OCI-M1 (cell line): Measurements from ENCODE around the gene KIF2C.
"Not testable (repeated sequence)": the region's sequence is repeated elsewhere in the genome, so short reads cannot be mapped to it uniquely, and the experiment has no call there.

Source experiments
- DNase-seq: peaks from one replicate; lab custom pipeline; 2025; lab: John Stamatoyannopoulos, UW

KIF2C gene

DNA sequence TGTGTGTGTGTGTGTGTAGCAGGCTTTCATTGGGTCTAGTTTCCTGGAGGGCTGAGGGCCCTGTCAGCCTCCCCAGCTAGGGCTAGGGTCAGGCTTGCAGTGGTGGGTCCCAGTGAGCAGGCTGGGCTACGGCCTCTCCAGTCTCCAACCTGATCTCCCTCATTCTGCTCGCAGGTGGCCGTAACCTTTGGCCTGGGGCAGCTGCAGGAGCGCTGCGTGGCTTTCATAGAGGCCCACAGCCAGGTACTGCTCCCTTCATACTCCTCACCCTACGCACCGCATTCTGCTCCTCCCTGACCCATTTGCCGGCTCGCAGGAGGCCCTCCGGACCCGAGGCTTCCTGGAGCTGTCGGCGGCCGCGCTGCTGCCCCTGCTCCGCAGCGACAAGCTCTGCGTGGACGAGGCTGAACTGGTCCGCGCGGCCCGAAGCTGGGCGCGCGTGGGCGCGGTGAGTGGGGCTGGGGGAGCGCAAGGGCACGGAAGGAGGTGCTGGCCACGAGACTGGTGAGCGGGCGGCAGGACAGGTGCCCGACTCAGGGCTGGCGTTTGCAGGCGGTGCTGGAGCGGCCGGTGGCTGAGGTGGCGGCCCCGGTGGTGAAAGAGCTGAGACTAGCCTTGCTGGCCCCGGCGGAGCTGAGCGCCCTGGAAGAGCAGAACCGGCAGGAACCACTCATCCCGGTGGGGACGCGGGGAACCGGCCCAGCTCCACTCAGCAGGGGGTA lies 73.3 kb downstream of the KIF2C start:
- DNase-seq, result no peak

DNA sequence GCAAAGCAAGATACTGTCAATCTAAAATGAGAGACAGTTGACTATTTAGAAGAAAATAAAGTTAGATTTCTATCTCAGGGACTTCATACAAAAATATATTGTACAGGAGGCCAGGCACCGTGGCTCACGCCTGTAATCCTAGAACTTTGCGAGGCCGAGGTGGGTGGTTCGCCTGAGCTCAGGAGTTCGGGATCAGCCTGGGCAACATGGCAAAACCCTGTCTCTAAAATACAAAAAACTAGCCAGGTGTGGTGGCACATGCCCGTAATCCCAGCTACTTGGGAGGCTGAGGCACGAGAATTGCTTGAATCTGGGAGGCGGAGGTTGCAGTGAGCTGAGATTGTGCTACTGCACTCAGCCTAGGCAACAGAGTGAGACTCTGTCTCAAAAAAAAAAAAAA lies 76.3 kb downstream of the KIF2C start:
- DNase-seq, result not testable (repeated sequence)

DNA sequence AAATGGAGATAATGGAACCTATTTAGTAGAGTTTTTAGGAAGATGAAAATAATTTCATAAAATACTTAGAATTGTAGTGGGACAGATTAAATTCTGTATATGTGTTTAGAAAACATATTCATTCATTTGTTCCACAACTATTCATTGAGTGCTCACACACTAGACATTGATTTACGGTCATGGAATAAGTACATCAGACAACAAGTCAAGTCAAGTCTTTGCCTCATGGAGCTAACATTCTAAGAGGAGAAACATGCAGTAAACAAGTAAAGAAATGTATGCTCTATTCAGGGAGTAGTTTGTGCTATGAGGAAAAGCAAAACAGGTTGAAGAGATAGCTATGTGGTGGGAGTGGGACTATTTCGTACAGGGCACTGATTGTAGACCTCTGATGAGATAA lies 77.7 kb downstream of the KIF2C start:
- DNase-seq, result no peak
